HFFc6 (cell line): Measurements from ENCODE around the gene CCND2. TPM values are rescaled to one million over a fixed set of nuclear protein-coding genes. Genes with fewer than 3 reads are reported as not detected.

ENCODE experiments used
- DNase-seq: peaks from one replicate; pipeline ENCODE4 v3.0.0-alpha.2; 2018
- H3K27ac Mint-ChIP-seq: 2 replicates; pipeline ENCODE4 v1.8.0; 2020; ENCODE audit warnings: mild to moderate bottlenecking, mixed read lengths
- H3K27me3 Mint-ChIP-seq: 2 replicates; pipeline ENCODE4 v1.8.0; 2021; ENCODE audit warnings: mild to moderate bottlenecking, moderate library complexity, mixed read lengths; ENCODE audit not compliant: insufficient read depth
- H3K36me3 Mint-ChIP-seq: 2 replicates; pipeline ENCODE4 v1.8.0; 2021; ENCODE audit warnings: low read depth, mixed read lengths
- H3K4me1 Mint-ChIP-seq: 2 replicates; pipeline ENCODE4 v1.8.0; 2020; ENCODE audit warnings: low read depth, mixed read lengths
- H3K4me3 Mint-ChIP-seq: 2 replicates; pipeline ENCODE4 v1.8.0; 2020; ENCODE audit warnings: mild to moderate bottlenecking, moderate library complexity, mixed read lengths
- H3K9me3 Mint-ChIP-seq: 2 replicates; pipeline ENCODE4 v1.8.0; 2020; ENCODE audit warnings: mild to moderate bottlenecking, mixed read lengths
- CTCF ChIP-seq: fragments of 200-600 bp; sonication (generic); IDR thresholded peaks from 2 replicates; pipeline ENCODE4 v1.5.0; 2021; ENCODE audit warnings: antibody characterized with exemption, mild to moderate bottlenecking
- total RNA-seq, 6 experiments: library from RNA; stranded (reverse); fragmentation: NEBNext Ultra II Directional; extraction: Animal tissue kit (Norgen Biotek cat#: 25700); gene quantifications; 2 replicates in 1 of 6; 3 replicates in 5 of 6; pipeline ENCODE4 v1.2.3, GENCODE V29; 2021

The CCND2 gene
- total RNA-seq, 6 experiments from 2014 or later = 5.7 to 27.2 (median 24.5) TPM

GRCh38 chr12:4230526-4230925 lies 43.0 kb upstream of the CCND2 start:
- Mint-ChIP-seq H3K4me3 (no peak overlapping the region), H3K9me3 (no peaks in the 10 kb centered on the region; the same call in none of the 2 replicates), H3K36me3 (no peaks in the 10 kb centered on the region), H3K4me1 (no peaks in the 10 kb centered on the region), H3K27me3 (peaks cover 8% of the 10 kb centered on the region), H3K27ac (no peak overlapping the region)
- TF ChIP-seq CTCF = no peak
- DNase-seq = no peak

GRCh38 chr12:4238577-4238976 lies 35.0 kb upstream of the CCND2 start:
- Mint-ChIP-seq H3K27ac (no peak overlapping the region), H3K4me1 (no peaks in the 10 kb centered on the region), H3K9me3 (peaks cover 18% of the 10 kb centered on the region)

GRCh38 chr12:4239746-4240145 lies 33.8 kb upstream of the CCND2 start:
- no peak for DNase-seq
- H3K4me1 Mint-ChIP-seq = no peaks in the 10 kb centered on the region
- H3K36me3 Mint-ChIP-seq = peaks cover 5% of the 10 kb centered on the region
- H3K27me3 Mint-ChIP-seq = peaks cover 10% of the 10 kb centered on the region
- H3K27ac Mint-ChIP-seq = no peak overlapping the region
- H3K9me3 Mint-ChIP-seq = peaks cover 24% of the 10 kb centered on the region
- H3K4me3 Mint-ChIP-seq = no peak overlapping the region
- no peak for TF ChIP-seq CTCF

More at GRCh38 chr12:4238577-4238976, 35.0 kb upstream of the CCND2 start:
- no peak for DNase-seq
- Mint-ChIP-seq H3K27me3 (peaks cover 3% of the 10 kb centered on the region; the same call in 1 of the 2 replicates), H3K36me3 (no peaks in the 10 kb centered on the region), H3K4me3 (no peak overlapping the region)
- TF ChIP-seq CTCF = no peak

GRCh38 chr12:4240161-4240783 lies 33.3 kb upstream of the CCND2 start:
- Mint-ChIP-seq H3K9me3 (peaks cover 24% of the 10 kb centered on the region), H3K4me3 (no peak overlapping the region), H3K4me1 (no peaks in the 10 kb centered on the region), H3K27me3 (peaks cover 14% of the 10 kb centered on the region), H3K27ac (no peak overlapping the region), H3K36me3 (peaks cover 5% of the 10 kb centered on the region)
- TF ChIP-seq CTCF = no peak
- DNase-seq = no peak

GRCh38 chr12:4240981-4241380 lies 32.6 kb upstream of the CCND2 start:
- Mint-ChIP-seq H3K4me1 (no peaks in the 10 kb centered on the region), H3K9me3 (peaks cover 24% of the 10 kb centered on the region), H3K27me3 (peaks cover 14% of the 10 kb centered on the region), H3K36me3 (peaks cover 5% of the 10 kb centered on the region), H3K4me3 (no peak overlapping the region), H3K27ac (no peak overlapping the region)
- DNase-seq = no peak
- no peak for TF ChIP-seq CTCF
